ENCODE measurements around the gene FASN. TPM values are rescaled to one million over a fixed set of nuclear protein-coding genes. Genes with fewer than 3 reads are reported as not detected.

FASN gene
- polyA plus RNA-seq, 1 experiment: 11.3 TPM

DNA sequence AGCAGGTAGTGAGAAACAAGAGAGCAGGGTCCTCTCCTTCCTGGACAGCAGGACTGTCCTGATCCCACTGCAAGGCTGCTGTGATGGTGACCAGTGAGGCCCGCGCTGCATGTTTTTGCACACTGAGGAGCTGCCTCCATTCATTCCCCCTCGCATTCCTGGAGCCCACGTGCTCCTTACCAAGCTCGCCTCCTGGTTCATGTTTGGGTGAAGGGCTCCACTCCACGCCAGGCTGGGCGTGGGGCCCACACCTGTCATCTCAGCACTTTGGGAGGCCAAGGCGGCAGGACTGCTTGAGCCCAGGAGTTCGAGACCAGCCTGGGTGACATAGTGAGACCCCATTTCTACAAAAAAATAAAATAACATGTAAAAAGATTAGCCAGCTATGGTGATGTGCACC, 15.4 kb upstream of the FASN start:
- H3K27me3 ChIP-seq (ENCODE audit: control insufficient read depth, insufficient read depth, low read length): no peaks in the 10 kb centered on the region
- H3K36me3 ChIP-seq (ENCODE audit: control insufficient read depth, insufficient read depth, low read length): peaks cover 3% of the 10 kb centered on the region
- TF ChIP-seq, protein P1, sequence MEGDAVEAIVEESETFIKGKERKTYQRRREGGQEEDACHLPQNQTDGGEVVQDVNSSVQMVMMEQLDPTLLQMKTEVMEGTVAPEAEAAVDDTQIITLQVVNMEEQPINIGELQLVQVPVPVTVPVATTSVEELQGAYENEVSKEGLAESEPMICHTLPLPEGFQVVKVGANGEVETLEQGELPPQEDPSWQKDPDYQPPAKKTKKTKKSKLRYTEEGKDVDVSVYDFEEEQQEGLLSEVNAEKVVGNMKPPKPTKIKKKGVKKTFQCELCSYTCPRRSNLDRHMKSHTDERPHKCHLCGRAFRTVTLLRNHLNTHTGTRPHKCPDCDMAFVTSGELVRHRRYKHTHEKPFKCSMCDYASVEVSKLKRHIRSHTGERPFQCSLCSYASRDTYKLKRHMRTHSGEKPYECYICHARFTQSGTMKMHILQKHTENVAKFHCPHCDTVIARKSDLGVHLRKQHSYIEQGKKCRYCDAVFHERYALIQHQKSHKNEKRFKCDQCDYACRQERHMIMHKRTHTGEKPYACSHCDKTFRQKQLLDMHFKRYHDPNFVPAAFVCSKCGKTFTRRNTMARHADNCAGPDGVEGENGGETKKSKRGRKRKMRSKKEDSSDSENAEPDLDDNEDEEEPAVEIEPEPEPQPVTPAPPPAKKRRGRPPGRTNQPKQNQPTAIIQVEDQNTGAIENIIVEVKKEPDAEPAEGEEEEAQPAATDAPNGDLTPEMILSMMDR (IDR thresholded peaks at IDR 0.05; ENCODE audit: insufficient read depth, low read depth, low read length): no peak
- DNase-seq (ENCODE audit: low read depth): no peak
- ChIA-PET POLR2A (no interaction called here), CTCF (interaction anchor here (1.4 kb wide), 1 partner anchor 83 kb away, joined by 6 read pairs; no protein-coding TSS in a partner anchor)
- H3K4me3 ChIP-seq (ENCODE audit: low read depth, low read length): no peak overlapping the region

DNA sequence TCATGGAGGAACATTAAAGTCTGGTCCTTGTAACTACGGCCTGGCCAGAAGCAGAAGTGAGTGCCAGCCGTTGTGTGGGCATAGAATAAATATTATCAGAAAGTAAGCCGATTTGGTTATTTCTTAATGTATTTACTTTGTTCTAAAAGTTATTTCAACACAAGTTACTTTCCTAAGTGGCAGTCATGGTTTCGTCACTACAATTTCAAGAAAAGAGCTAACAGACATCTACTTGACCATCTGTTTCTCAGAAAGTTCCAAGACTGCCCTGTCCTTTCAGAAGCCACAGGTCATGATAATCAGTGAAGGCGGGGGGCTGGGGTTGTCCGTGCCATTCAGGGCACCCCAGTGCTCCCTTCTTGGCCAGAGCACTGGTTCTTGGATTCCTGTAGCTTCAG, 14.9 kb upstream of the FASN start:
- no peak for DNase-seq (ENCODE audit: low read depth)
- peaks cover 2% of the 10 kb centered on the region for H3K36me3 ChIP-seq (ENCODE audit: control insufficient read depth, insufficient read depth, low read length)
- no peaks in the 10 kb centered on the region for H3K27me3 ChIP-seq (ENCODE audit: control insufficient read depth, insufficient read depth, low read length)
- TF ChIP-seq, protein P1 (IDR thresholded peaks at IDR 0.05; ENCODE audit: insufficient read depth, low read depth, low read length): no peak
- no peak overlapping the region for H3K4me3 ChIP-seq (ENCODE audit: low read depth, low read length)
- CTCF ChIA-PET: no interaction called here
- POLR2A ChIA-PET: no interaction called here

- TF ChIP-seq, protein P1 (IDR thresholded peaks at IDR 0.05; ENCODE audit: insufficient read depth, low read depth, low read length): no peak
- Histone ChIP-seq H3K4me3 (ENCODE audit: low read depth, low read length) (no peak overlapping the region), H3K27me3 (ENCODE audit: control insufficient read depth, insufficient read depth, low read length) (no peaks in the 10 kb centered on the region), H3K36me3 (ENCODE audit: control insufficient read depth, insufficient read depth, low read length) (peaks cover 2% of the 10 kb centered on the region)
- ChIA-PET POLR2A (no interaction called here), CTCF (no interaction called here)
- no peak for DNase-seq (ENCODE audit: low read depth)
Measured at GRCh38 chr17:82112181-82112913, 14.3 kb upstream of the FASN start.

GRCh38 chr17:82110298-82110697, 12.3 kb upstream of the FASN start:
- TF ChIP-seq, protein P1 (IDR thresholded peaks at IDR 0.05; ENCODE audit: insufficient read depth, low read depth, low read length): no peak
- DNase-seq (ENCODE audit: low read depth): no peak
- Histone ChIP-seq H3K27me3 (ENCODE audit: control insufficient read depth, insufficient read depth, low read length) (no peaks in the 10 kb centered on the region), H3K4me3 (ENCODE audit: low read depth, low read length) (no peak overlapping the region), H3K36me3 (ENCODE audit: control insufficient read depth, insufficient read depth, low read length) (peaks cover 2% of the 10 kb centered on the region)
- ChIA-PET CTCF (no interaction called here), POLR2A (no interaction called here)

DNA sequence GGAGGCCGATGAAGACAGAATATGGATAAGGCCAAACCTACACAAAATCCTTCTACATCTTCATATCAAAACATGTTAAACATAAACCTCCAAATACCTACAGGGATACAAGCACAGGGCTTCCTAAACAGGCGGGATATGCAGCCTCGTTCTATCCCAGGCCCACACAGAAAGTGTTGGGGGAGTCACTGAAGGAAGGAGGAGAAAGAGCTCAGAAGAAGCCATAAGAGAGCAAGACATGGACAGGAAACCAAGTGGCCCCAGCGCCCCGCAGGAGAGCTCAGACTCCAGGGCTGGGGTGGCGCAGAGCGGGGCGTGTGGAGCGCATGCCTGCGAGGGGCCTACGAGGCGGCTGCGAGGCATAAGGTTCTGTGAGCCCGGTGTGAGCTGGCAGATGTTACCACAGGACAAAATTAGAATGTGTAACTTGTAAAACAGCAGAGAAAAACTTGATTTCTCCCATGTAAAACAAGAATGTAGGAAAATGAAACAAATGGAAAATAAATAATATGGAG, 11.0 kb upstream of the FASN start:
- Histone ChIP-seq H3K27me3 (ENCODE audit: control insufficient read depth, insufficient read depth, low read length) (no peaks in the 10 kb centered on the region), H3K36me3 (ENCODE audit: control insufficient read depth, insufficient read depth, low read length) (peaks cover 2% of the 10 kb centered on the region), H3K4me3 (ENCODE audit: low read depth, low read length) (no peak overlapping the region)
- no peak for DNase-seq (ENCODE audit: low read depth)
- POLR2A ChIA-PET: no interaction called here
- TF ChIP-seq, protein P1 (IDR thresholded peaks at IDR 0.05; ENCODE audit: insufficient read depth, low read depth, low read length): no peak
- CTCF ChIA-PET: no interaction called here
